Keratinocyte (primary cell): ENCODE results near the gene GJB6.

Experiments
- CTCF ChIP-seq, 3 experiments: IDR thresholded peaks in 1 of 3; conservative IDR thresholded peaks in 1 of 3; optimal IDR thresholded peaks in 1 of 3; 2 replicates in 2 of 3; 3 replicates in 1 of 3; pipeline versions ENCODE3 to v1.5.1; 2011; ENCODE audit warnings: low read length in 3 of 3, mild to moderate bottlenecking in 3 of 3, moderate library complexity in 2 of 3, control low read depth in 1 of 3, inconsistent platforms in 1 of 3; ENCODE audit not compliant: insufficient read depth in 2 of 3; ENCODE audit errors: extremely low read depth in 1 of 3
- EZH2 ChIP-seq: IDR thresholded peaks from one replicate; pipeline ENCODE4 v1.6.1; 2012; ENCODE audit warnings: inconsistent platforms, mild to moderate bottlenecking, low read length, moderate library complexity

DNA sequence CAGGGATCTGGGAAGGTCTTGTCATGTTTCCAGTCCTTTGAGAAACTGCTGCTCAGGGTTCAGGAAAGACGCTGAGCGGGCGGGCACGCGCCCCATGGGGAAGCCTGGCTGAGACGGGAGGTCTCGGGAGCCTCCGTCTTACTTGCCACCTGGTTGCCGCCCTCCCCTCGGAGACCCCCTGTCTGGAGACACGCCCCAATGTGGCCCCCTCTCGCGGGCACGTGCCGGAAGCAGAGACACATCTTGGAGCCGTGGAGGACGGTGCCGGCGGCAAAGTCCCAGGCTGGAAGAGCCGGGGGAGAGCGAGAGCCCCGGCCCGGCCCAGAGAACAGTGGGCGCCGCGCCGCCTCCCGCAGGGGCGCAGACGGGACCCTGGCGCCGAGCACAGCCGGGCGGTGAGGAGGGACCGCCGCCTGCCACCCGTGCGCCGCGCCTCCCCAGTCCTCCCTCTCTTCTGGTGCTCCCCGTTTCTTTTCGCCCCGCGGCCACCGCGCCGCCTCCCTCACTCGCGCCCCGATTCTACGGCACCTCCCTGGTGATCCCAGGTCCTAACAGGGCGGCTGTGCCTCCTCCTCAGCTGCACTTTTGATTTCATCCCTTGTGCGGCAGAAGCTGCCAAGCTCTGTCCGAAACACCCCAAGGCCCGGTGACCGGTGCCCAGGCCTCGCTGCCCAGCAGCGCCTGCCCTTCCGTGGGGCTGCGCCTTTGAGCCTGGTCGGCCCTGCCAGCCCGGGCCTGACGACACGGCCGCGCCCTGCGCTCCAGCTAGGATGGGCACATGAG, 54.9 kb downstream of the GJB6 start:
- TF ChIP-seq CTCF (optimal IDR thresholded peaks at IDR 0.05 in 1 of 3, IDR thresholded peaks at IDR 0.05 in 1 of 3, conservative IDR thresholded peaks at IDR 0.05 in 1 of 3; ENCODE audit: extremely low read depth in 1 of 3, insufficient read depth in 2 of 3, low read length in 3 of 3) = no peak
- no peak for TF ChIP-seq EZH2
